Measurements from ENCODE around the gene NPAS2.

Gene NPAS2

GRCh38 chr2:100938031-100939026, 118.4 kb downstream of the NPAS2 start:
- no peak for TF ChIP-seq CTCF (IDR thresholded peaks at IDR 0.05)

GRCh38 chr2:100939445-100939844, 119.5 kb downstream of the NPAS2 start:
- TF ChIP-seq CTCF (IDR thresholded peaks at IDR 0.05) = no peak

- TF ChIP-seq CTCF (IDR thresholded peaks at IDR 0.05) = no peak
Observed at GRCh38 chr2:100940240-100940639, 120.3 kb downstream of the NPAS2 start.

- TF ChIP-seq CTCF (IDR thresholded peaks at IDR 0.05) = no peak
Observed at GRCh38 chr2:100940766-100941645, 121.1 kb downstream of the NPAS2 start.

- TF ChIP-seq CTCF (IDR thresholded peaks at IDR 0.05) = no peak
Observed at GRCh38 chr2:100941646-100942240, 121.8 kb downstream of the NPAS2 start.

- no peak for TF ChIP-seq CTCF (IDR thresholded peaks at IDR 0.05)
Observed at GRCh38 chr2:100944617-100945432, 124.9 kb downstream of the NPAS2 start.

GRCh38 chr2:100945433-100945740, 125.4 kb downstream of the NPAS2 start:
- no peak for TF ChIP-seq CTCF (IDR thresholded peaks at IDR 0.05)
